HG02884 (cell line): ENCODE data around the gene PPP1R15B.
A peak's percentile ranks its signal among the peaks of the same experiment; 100 is the strongest.
"Not testable (repeated sequence)": the region's sequence is repeated elsewhere in the genome, so short reads cannot be mapped to it uniquely, and the experiment has no call there.

Source experiments
- ATAC-seq: cut with Tn5 transposase; IDR thresholded peaks from one replicate; pipeline ENCODE4 v1.9.1; 2021; ENCODE audit warnings: mild to moderate bottlenecking, moderate library complexity; ENCODE audit not compliant: unreplicated experiment

The PPP1R15B gene

GRCh38 chr1:204422061-204422705, 10.6 kb upstream of the PPP1R15B start:
- not testable (repeated sequence) for ATAC-seq

- ATAC-seq = no peak
Observed at GRCh38 chr1:204421441-204421840, 9.8 kb upstream of the PPP1R15B start.

GRCh38 chr1:204420039-204421004, 8.7 kb upstream of the PPP1R15B start:
- no peak for ATAC-seq

- ATAC-seq = no peak
Observed at GRCh38 chr1:204419064-204419403, 7.4 kb upstream of the PPP1R15B start.

- ATAC-seq = no peak
Observed at GRCh38 chr1:204418174-204419063, 6.8 kb upstream of the PPP1R15B start.

GRCh38 chr1:204417074-204417997, 5.7 kb upstream of the PPP1R15B start:
- no peak for ATAC-seq

- ATAC-seq = no peak
Observed at GRCh38 chr1:204416589-204417073, 5.0 kb upstream of the PPP1R15B start.

- no peak for ATAC-seq
Observed at GRCh38 chr1:204415351-204415750, 3.7 kb upstream of the PPP1R15B start.

- ATAC-seq = no peak
Observed at GRCh38 chr1:204414016-204414415, 2.4 kb upstream of the PPP1R15B start.

GRCh38 chr1:204413170-204413535, 1.5 kb upstream of the PPP1R15B start:
- ATAC-seq = no peak

GRCh38 chr1:204410688-204411450, 748 bp downstream of the PPP1R15B start:
- ATAC-seq = peak; percentile 19

GRCh38 chr1:204409836-204410687, 1.6 kb downstream of the PPP1R15B start:
- no peak for ATAC-seq

GRCh38 chr1:204409123-204409522, 2.5 kb downstream of the PPP1R15B start:
- no peak for ATAC-seq

- no peak for ATAC-seq
Observed at GRCh38 chr1:204408602-204409001, 3.0 kb downstream of the PPP1R15B start.

GRCh38 chr1:204408074-204408507, 3.5 kb downstream of the PPP1R15B start:
- ATAC-seq = no peak

- ATAC-seq = no peak
Observed at GRCh38 chr1:204407295-204407971, 4.2 kb downstream of the PPP1R15B start.

GRCh38 chr1:204406621-204407020, 5.0 kb downstream of the PPP1R15B start:
- ATAC-seq = no peak

- no peak for ATAC-seq
Observed at GRCh38 chr1:204405988-204406387, 5.6 kb downstream of the PPP1R15B start.
